Measurements from ENCODE around the gene FOXN3. TPM values are rescaled to one million over a fixed set of nuclear protein-coding genes. Genes with fewer than 3 reads are reported as not detected.

The FOXN3 gene
- polyA plus RNA-seq, 1 of the 3 experiments (the other 2 are of a cell fraction) = 9.8 TPM

DNA sequence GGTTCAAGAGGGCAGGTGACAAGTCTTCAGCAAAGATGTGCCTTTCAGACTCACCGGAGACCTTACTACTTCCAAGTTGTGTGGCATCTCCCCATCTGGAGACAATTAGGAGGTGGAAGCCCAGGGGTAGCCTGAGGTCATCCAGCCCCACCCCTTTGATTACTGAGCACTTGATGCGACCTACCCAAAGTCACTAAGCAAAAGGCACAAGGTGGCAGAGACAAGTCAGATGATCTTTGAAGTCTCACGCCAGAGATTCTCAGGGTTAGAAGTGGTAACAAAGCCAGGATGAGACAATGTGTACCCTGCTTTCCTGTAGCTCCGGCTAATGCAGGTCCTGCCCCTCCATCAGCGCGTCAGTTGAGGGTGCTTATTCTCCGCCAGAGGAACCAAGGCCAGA lies 1.4 kb upstream of the FOXN3 start:
- H3K27ac ChIP-seq (ENCODE audit: low read depth in 2 of 2, low read length in 1 of 2) = peak overlapping the region; percentile 53 to 90; a peak in 3 of 4 replicates
- H3K36me3 ChIP-seq (replicated peaks in 1 of 2; ENCODE audit: control insufficient read depth in 1 of 2, insufficient read depth in 2 of 2, low read length in 1 of 2) = peaks cover 0 to 5% of the 10 kb centered on the region in 2 experiments
- no peaks in the 10 kb centered on the region for H3K9me2 ChIP-seq
- H3K9me3 ChIP-seq = no peaks in the 10 kb centered on the region
- H3K27me3 ChIP-seq (ENCODE audit: insufficient read depth) = no peaks in the 10 kb centered on the region
- TF ChIP-seq, protein P1, sequence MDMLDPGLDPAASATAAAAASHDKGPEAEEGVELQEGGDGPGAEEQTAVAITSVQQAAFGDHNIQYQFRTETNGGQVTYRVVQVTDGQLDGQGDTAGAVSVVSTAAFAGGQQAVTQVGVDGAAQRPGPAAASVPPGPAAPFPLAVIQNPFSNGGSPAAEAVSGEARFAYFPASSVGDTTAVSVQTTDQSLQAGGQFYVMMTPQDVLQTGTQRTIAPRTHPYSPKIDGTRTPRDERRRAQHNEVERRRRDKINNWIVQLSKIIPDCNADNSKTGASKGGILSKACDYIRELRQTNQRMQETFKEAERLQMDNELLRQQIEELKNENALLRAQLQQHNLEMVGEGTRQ (IDR thresholded peaks at IDR 0.05; ENCODE audit: borderline replicate concordance, low read depth, low read length) = no peak
- TF ChIP-seq YY1 (IDR thresholded peaks at IDR 0.05; ENCODE audit: low read depth) (no peak), EP300 (IDR thresholded peaks at IDR 0.05; ENCODE audit: borderline replicate concordance in 1 of 2, low read depth in 1 of 2, low read length in 1 of 2) (no peak), NFIC (IDR thresholded peaks at IDR 0.05; ENCODE audit: borderline replicate concordance) (no peak), RCOR1 (IDR thresholded peaks at IDR 0.05; ENCODE audit: low read length) (peak; percentile 12; the same call in 1 of the 2 replicates), MXI1 (IDR thresholded peaks at IDR 0.05; ENCODE audit: low read depth, low read length) (no peak), REST (IDR thresholded peaks at IDR 0.05; ENCODE audit: low read depth, low read length) (no peak), GATA2 (CRISPR knock-in tag; IDR thresholded peaks at IDR 0.05) (no peak), MEF2A (IDR thresholded peaks at IDR 0.05; ENCODE audit: borderline replicate concordance, low read depth) (no peak), SIN3A (IDR thresholded peaks at IDR 0.05; ENCODE audit: borderline replicate concordance, low read depth, low read length) (no peak), FOXM1 (IDR thresholded peaks at IDR 0.05; ENCODE audit: low read depth) (no peak), TEAD4 (IDR thresholded peaks at IDR 0.05; ENCODE audit: borderline replicate concordance, insufficient read depth) (no peak), TCF12 (IDR thresholded peaks at IDR 0.05) (peak; percentile 73), ELF1 (IDR thresholded peaks at IDR 0.05) (no peak), EZH2phosphoT487 (IDR thresholded peaks at IDR 0.05; ENCODE audit: borderline replicate concordance, low read depth) (no peak), RAD21 (IDR thresholded peaks at IDR 0.05; ENCODE audit: low read length) (no peak), RXRA (IDR thresholded peaks at IDR 0.05; ENCODE audit: borderline replicate concordance, low read depth) (peak; percentile 62; the same call in 1 of the 2 replicates)
- TF ChIP-seq, protein P2, sequence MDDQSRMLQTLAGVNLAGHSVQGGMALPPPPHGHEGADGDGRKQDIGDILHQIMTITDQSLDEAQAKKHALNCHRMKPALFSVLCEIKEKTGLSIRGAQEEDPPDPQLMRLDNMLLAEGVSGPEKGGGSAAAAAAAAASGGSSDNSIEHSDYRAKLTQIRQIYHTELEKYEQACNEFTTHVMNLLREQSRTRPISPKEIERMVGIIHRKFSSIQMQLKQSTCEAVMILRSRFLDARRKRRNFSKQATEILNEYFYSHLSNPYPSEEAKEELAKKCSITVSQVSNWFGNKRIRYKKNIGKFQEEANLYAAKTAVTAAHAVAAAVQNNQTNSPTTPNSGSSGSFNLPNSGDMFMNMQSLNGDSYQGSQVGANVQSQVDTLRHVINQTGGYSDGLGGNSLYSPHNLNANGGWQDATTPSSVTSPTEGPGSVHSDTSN (IDR thresholded peaks at IDR 0.05) = no peak
- CTCF ChIA-PET = interaction anchor here (0.5 to 1.4 kb wide), 9 partner anchors 10 to 563 kb away, joined by 3 to 9 read pairs (median 3); no protein-coding TSS in a partner anchor
- H3K4me2 ChIP-seq = peak overlapping the region; percentile 98
- H2AFZ ChIP-seq (ENCODE audit: low read depth) = no peak overlapping the region
- no peaks in the 10 kb centered on the region for H3F3A ChIP-seq (replicated peaks; ENCODE audit: insufficient read depth)
- WGBS (ENCODE audit: low lambda C conversion rate) = 84% methylated on average over 6 of the region's 7 CpGs
- no peaks in the 10 kb centered on the region for H4K20me1 ChIP-seq (ENCODE audit: insufficient read depth)
- peak overlapping the region in 1 of 2 experiments; percentile 92; a peak in 2 of 4 replicates for H3K4me3 ChIP-seq (ENCODE audit: low read depth in 2 of 2, low read length in 1 of 2)
- peaks cover 9 to 20% of the 10 kb centered on the region in 2 experiments; a peak in 3 of 4 replicates for H3K4me1 ChIP-seq (ENCODE audit: control insufficient read depth in 1 of 2, insufficient read depth in 2 of 2, low read depth in 1 of 2, low read length in 1 of 2)
- no peak overlapping the region for H3K9ac ChIP-seq
- peaks cover 14% of the 10 kb centered on the region for H3K79me2 ChIP-seq (ENCODE audit: insufficient read depth)
- DNase-seq = peak; percentile 67
- POLR2A ChIA-PET = interaction anchor here (0.7 to 1.1 kb wide), 2 partner anchors 10 to 218 kb away, joined by 3 read pairs; no protein-coding TSS in a partner anchor

All from SK-N-SH (cell line).